Panc1 (cell line): ENCODE measurements around the gene HIGD2B.

Experiments
- POLR2AphosphoS5 ChIP-seq: IDR thresholded peaks from 2 replicates; pipeline ENCODE4 v1.6.1; 2012; ENCODE audit warnings: mild to moderate bottlenecking, low read depth, low read length, moderate library complexity
- SIN3A ChIP-seq: IDR thresholded peaks from 2 replicates; pipeline ENCODE4 v1.6.1; 2012; ENCODE audit warnings: low read depth, mild to moderate bottlenecking, low read length, moderate library complexity, borderline replicate concordance; ENCODE audit not compliant: insufficient read depth
- TCF7L2 ChIP-seq: IDR thresholded peaks from 2 replicates; pipeline ENCODE4 v1.6.1; 2011; ENCODE audit warnings: mild to moderate bottlenecking, low read depth, low read length, inconsistent platforms
- TF ChIP-seq, protein P1 (sequence below): fragments of 450-650 bp; IDR thresholded peaks from 2 replicates; pipeline ENCODE4 v1.5.1; 2017; ENCODE audit warnings: mild to moderate bottlenecking
- TF ChIP-seq, protein P2 (sequence below), 2 experiments: IDR thresholded peaks; 2 replicates each; pipeline ENCODE4 v1.6.1; 2011 to 2012; ENCODE audit warnings: low read depth in 2 of 2, control low read depth in 1 of 2, low read length in 1 of 2, mild to moderate bottlenecking in 1 of 2, moderate library complexity in 1 of 2; ENCODE audit not compliant: insufficient read depth in 1 of 2

DNA sequence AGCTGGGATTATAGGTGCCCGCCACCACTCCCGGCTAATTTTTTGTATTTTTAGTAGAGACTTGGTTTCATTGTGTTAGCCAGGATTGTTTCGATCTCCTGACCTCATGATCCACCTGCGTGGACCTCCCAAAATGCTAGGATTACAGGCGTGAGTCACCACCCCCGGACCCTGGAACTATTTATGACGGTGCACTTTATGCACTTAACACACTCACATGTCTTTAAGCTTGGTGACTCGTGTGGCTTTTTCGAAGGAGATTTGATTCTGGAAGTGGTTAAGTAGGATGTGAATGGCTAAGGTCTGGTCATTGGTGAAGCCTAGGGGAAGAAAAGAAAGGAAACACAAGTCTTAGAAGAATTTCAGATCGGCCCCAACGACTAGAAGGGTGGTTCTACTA, 20.3 kb upstream of the HIGD2B start:
- TF ChIP-seq, protein P1, sequence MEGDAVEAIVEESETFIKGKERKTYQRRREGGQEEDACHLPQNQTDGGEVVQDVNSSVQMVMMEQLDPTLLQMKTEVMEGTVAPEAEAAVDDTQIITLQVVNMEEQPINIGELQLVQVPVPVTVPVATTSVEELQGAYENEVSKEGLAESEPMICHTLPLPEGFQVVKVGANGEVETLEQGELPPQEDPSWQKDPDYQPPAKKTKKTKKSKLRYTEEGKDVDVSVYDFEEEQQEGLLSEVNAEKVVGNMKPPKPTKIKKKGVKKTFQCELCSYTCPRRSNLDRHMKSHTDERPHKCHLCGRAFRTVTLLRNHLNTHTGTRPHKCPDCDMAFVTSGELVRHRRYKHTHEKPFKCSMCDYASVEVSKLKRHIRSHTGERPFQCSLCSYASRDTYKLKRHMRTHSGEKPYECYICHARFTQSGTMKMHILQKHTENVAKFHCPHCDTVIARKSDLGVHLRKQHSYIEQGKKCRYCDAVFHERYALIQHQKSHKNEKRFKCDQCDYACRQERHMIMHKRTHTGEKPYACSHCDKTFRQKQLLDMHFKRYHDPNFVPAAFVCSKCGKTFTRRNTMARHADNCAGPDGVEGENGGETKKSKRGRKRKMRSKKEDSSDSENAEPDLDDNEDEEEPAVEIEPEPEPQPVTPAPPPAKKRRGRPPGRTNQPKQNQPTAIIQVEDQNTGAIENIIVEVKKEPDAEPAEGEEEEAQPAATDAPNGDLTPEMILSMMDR, result no peak
- TF ChIP-seq POLR2AphosphoS5 (no peak), TCF7L2 (no peak), SIN3A (no peak)
- TF ChIP-seq, protein P2, sequence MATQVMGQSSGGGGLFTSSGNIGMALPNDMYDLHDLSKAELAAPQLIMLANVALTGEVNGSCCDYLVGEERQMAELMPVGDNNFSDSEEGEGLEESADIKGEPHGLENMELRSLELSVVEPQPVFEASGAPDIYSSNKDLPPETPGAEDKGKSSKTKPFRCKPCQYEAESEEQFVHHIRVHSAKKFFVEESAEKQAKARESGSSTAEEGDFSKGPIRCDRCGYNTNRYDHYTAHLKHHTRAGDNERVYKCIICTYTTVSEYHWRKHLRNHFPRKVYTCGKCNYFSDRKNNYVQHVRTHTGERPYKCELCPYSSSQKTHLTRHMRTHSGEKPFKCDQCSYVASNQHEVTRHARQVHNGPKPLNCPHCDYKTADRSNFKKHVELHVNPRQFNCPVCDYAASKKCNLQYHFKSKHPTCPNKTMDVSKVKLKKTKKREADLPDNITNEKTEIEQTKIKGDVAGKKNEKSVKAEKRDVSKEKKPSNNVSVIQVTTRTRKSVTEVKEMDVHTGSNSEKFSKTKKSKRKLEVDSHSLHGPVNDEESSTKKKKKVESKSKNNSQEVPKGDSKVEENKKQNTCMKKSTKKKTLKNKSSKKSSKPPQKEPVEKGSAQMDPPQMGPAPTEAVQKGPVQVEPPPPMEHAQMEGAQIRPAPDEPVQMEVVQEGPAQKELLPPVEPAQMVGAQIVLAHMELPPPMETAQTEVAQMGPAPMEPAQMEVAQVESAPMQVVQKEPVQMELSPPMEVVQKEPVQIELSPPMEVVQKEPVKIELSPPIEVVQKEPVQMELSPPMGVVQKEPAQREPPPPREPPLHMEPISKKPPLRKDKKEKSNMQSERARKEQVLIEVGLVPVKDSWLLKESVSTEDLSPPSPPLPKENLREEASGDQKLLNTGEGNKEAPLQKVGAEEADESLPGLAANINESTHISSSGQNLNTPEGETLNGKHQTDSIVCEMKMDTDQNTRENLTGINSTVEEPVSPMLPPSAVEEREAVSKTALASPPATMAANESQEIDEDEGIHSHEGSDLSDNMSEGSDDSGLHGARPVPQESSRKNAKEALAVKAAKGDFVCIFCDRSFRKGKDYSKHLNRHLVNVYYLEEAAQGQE (IDR thresholded peaks at IDR 0.05; ENCODE audit: insufficient read depth in 1 of 2, low read depth in 2 of 2, low read length in 1 of 2), result no peak
